LNCaP clone FGC (cell line): ENCODE measurements around the gene CDH16.

Experiments used
- DNase-seq: peaks from one replicate; pipeline ENCODE4 v3.0.0-alpha.2; 2011; ENCODE audit warnings: low read depth
- H3K4me3 ChIP-seq: 2 replicates; pipeline ENCODE4 v1.5.1; 2011; ENCODE audit warnings: mild to moderate bottlenecking, low read depth, low read length, control low read depth
- TF ChIP-seq, protein P1 (sequence below): IDR thresholded peaks from 2 replicates; pipeline ENCODE4 v1.5.1; 2012; ENCODE audit warnings: mild to moderate bottlenecking; ENCODE audit not compliant: control insufficient read depth, insufficient read depth; ENCODE audit errors: extremely low read depth

The CDH16 gene

DNA sequence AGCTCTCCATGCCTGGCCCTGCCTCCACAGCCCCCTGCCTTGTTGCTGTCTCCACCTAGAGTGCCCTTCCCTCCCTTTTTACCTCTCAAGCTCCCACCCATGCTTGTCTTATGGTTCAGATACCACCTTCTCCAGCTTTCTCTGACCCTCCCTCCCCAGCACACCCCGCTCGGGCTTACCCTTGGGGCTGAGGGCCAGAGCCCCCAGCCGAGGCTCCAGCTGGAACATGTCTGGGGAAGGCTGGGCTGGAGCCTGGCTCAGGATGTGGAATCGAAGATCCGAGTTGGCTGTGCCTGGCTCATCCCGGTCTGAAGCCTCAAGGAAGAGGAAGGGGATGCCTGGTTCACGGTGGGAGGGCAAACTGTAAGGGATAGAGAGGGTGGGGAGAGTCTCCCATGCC is 3.6 kb downstream of the CDH16 start:
- no peak for DNase-seq
- H3K4me3 ChIP-seq: no peak overlapping the region
- TF ChIP-seq, protein P1, sequence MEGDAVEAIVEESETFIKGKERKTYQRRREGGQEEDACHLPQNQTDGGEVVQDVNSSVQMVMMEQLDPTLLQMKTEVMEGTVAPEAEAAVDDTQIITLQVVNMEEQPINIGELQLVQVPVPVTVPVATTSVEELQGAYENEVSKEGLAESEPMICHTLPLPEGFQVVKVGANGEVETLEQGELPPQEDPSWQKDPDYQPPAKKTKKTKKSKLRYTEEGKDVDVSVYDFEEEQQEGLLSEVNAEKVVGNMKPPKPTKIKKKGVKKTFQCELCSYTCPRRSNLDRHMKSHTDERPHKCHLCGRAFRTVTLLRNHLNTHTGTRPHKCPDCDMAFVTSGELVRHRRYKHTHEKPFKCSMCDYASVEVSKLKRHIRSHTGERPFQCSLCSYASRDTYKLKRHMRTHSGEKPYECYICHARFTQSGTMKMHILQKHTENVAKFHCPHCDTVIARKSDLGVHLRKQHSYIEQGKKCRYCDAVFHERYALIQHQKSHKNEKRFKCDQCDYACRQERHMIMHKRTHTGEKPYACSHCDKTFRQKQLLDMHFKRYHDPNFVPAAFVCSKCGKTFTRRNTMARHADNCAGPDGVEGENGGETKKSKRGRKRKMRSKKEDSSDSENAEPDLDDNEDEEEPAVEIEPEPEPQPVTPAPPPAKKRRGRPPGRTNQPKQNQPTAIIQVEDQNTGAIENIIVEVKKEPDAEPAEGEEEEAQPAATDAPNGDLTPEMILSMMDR: no peak

DNA sequence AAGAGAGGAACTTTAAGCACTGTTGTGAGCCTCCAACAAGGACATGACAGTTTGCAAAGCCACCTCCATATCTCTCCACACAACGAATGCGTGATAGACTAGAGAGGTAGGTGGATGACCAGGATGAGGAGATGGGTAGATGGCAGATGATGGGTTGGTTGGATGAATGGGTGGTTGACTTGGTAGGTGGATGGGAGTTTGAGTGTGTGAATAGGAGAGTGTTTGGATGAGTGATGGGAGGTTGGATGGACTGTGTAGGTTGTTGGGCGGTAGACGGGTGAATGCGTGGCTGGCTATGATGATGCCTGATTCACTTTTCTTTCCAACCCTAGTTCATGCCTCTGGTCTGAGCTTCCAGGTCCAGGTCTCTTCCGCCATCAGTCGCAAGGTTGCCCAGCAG is 4.1 kb downstream of the CDH16 start:
- H3K4me3 ChIP-seq: no peak overlapping the region
- DNase-seq: no peak
- TF ChIP-seq, protein P1: no peak

DNA sequence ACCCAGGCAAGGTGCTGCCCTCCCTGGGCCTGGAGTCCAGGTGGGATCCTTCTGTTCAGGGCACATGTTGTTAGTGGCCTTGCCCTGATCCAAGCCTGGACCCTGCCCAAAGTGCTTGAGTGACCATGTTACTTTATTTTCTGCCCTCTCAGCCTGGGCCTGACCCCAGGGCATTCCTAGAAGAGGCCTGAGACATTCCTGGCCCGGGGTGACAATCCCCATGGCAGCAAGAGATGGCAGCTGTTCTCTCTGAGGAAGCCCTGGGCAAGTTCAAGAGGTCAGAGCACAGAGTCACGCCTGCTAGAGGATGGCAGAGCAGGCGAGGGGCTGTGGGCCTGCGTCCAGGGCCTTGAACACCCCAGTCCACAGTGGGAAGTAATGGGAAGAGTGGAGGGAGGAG is 5.0 kb downstream of the CDH16 start:
- TF ChIP-seq, protein P1: no peak
- DNase-seq: no peak
- no peak overlapping the region for H3K4me3 ChIP-seq

DNA sequence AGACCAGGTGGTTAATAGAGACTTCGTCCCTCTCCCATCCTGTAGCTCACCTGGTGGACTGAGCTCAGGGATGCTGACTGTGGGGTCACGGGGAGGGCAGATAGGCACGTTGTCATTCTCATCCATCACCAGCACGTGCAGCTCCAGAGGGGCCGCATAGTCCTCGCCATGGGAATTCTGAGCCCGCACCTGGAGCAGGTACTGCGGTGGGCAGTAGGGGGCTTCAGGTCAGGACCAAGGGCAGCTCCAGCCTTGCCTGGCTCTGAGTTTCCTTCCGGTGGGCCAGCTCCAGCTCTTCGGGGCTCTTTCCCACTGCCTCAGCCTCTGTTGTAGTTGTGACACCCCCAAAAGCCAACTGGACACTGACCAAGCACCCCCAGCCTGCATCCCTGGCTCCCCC is 5.6 kb downstream of the CDH16 start:
- DNase-seq: no peak
- TF ChIP-seq, protein P1: no peak
- no peak overlapping the region for H3K4me3 ChIP-seq

DNA sequence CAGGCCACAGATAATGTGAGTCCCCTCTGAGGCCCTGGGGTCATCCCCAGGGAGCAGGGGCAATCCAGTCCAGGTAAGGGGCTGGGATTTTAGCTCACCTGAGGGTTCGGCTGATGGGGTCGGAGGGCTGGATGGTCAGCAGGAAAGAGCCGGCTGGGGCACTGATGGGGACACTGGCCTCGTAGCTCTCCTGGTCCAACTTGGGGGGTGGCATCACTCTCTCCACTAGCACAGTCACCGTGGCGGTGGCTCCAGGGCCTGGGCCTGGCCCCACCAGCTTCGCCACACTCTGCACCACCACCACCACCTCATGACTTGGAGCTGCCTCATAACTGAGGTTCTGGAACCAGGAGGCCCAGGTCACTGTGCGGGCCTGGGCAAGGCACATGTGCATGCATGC is 6.9 kb downstream of the CDH16 start:
- H3K4me3 ChIP-seq: no peak overlapping the region
- no peak for DNase-seq
- TF ChIP-seq, protein P1: no peak

DNA sequence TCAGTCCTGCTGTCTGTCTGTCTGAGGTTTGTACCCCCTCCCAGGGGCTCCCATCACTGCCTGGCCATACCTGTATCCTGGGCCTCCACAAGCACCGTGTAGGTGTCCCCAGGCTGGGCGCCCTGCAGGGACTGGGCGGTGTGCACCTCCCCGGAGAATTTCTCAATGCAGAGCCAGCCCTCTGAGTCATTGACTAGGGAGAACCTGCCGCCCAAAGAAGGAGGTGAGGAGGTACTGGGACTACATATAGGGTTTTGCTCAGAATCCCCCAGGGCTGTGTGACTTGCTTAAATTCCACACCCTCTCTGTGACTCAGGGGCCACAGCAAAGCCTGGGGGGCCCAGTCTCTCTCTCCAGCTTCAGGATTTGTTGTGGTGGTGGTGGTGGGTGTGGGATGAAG is 7.6 kb downstream of the CDH16 start:
- no peak for DNase-seq
- no peak overlapping the region for H3K4me3 ChIP-seq
- TF ChIP-seq, protein P1: no peak

DNA sequence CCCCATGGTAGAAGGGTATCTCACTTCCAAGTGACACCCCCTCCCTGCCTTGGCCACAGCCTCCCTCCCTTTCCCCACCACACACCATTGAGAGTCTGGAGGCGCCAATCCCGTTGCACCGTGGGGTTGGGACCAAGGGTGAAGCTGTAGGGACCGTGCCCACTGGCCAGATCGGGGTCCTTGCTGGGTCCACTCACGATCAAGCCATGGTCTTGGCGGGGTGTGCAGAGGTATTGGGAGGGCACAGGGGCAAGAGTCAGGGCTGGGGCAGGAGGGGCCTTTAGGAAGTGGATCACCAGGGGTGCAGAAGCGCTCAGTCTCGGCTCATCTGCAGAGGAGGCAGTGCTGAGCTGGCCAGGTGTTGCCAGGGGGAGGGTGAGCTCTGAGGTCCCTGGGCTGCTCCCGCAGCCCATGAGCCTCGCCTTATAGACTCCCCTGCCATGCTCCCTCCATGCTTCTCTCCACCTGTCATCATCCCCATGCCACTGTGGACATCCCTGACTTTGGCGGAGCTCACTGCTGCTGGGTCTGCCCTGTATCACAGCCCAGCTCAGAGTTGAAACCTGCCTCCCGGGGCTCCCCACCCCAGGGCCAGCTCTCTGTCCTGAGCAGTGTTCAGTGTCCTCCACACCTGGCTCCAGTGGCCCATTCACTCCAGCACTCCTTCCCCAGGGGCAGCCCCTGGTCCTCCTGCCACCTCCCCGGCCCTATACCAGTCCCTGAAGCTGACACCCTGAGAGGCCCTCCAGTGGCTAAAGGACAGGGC is 8.3 kb downstream of the CDH16 start:
- TF ChIP-seq, protein P1: no peak
- no peak overlapping the region for H3K4me3 ChIP-seq
- no peak for DNase-seq
